ENCODE data around the gene PCTP. TPM values are rescaled to one million over a fixed set of nuclear protein-coding genes. Genes with fewer than 3 reads are reported as not detected.

PCTP gene
- total and polyA plus RNA-seq, 9 of the 15 experiments (the other 6 are each of a cell fraction or from before 2014, with no cell fraction given) = 10.9 to 62.3 (median 41.2) TPM

- TF ChIP-seq RAD21 (CRISPR knock-in tag; conservative IDR thresholded peaks at IDR 0.05 in 1 of 2, IDR thresholded peaks at IDR 0.05 in 1 of 2) (peak; percentile 86 to 90), CHD4 (IDR thresholded peaks at IDR 0.05; ENCODE audit: insufficient read depth, insufficient replicate concordance, low read depth, low read length, poor library complexity, severe bottlenecking) (no peak), FOXJ2 (tag; IDR thresholded peaks at IDR 0.05) (no peak), ETV1 (tag; conservative IDR thresholded peaks at IDR 0.05; ENCODE audit: low read depth) (no peak), SRSF3 (IDR thresholded peaks at IDR 0.05; ENCODE audit: insufficient read depth, low read length) (no peak), HDGF (IDR thresholded peaks at IDR 0.05) (no peak), XRCC5 (IDR thresholded peaks at IDR 0.05; ENCODE audit: low read depth, low read length) (no peak)
- TF ChIP-seq, protein P1, sequence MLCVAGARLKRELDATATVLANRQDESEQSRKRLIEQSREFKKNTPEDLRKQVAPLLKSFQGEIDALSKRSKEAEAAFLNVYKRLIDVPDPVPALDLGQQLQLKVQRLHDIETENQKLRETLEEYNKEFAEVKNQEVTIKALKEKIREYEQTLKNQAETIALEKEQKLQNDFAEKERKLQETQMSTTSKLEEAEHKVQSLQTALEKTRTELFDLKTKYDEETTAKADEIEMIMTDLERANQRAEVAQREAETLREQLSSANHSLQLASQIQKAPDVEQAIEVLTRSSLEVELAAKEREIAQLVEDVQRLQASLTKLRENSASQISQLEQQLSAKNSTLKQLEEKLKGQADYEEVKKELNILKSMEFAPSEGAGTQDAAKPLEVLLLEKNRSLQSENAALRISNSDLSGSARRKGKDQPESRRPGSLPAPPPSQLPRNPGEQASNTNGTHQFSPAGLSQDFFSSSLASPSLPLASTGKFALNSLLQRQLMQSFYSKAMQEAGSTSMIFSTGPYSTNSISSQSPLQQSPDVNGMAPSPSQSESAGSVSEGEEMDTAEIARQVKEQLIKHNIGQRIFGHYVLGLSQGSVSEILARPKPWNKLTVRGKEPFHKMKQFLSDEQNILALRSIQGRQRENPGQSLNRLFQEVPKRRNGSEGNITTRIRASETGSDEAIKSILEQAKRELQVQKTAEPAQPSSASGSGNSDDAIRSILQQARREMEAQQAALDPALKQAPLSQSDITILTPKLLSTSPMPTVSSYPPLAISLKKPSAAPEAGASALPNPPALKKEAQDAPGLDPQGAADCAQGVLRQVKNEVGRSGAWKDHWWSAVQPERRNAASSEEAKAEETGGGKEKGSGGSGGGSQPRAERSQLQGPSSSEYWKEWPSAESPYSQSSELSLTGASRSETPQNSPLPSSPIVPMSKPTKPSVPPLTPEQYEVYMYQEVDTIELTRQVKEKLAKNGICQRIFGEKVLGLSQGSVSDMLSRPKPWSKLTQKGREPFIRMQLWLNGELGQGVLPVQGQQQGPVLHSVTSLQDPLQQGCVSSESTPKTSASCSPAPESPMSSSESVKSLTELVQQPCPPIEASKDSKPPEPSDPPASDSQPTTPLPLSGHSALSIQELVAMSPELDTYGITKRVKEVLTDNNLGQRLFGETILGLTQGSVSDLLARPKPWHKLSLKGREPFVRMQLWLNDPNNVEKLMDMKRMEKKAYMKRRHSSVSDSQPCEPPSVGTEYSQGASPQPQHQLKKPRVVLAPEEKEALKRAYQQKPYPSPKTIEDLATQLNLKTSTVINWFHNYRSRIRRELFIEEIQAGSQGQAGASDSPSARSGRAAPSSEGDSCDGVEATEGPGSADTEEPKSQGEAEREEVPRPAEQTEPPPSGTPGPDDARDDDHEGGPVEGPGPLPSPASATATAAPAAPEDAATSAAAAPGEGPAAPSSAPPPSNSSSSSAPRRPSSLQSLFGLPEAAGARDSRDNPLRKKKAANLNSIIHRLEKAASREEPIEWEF (CRISPR knock-in tag; IDR thresholded peaks at IDR 0.05) = peak; percentile 50; the same call in 1 of the 2 replicates
- TF ChIP-seq, protein P2, sequence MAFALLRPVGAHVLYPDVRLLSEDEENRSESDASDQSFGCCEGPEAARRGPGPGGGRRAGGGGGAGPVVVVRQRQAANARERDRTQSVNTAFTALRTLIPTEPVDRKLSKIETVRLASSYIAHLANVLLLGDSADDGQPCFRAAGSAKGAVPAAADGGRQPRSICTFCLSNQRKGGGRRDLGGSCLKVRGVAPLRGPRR (CRISPR knock-in tag; IDR thresholded peaks at IDR 0.05) = no peak
- TF ChIP-seq, protein P3, sequence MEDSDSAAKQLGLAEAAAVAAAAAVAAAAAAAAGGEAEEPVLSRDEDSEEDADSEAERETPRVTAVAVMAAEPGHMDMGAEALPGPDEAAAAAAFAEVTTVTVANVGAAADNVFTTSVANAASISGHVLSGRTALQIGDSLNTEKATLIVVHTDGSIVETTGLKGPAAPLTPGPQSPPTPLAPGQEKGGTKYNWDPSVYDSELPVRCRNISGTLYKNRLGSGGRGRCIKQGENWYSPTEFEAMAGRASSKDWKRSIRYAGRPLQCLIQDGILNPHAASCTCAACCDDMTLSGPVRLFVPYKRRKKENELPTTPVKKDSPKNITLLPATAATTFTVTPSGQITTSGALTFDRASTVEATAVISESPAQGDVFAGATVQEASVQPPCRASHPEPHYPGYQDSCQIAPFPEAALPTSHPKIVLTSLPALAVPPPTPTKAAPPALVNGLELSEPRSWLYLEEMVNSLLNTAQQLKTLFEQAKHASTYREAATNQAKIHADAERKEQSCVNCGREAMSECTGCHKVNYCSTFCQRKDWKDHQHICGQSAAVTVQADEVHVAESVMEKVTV (CRISPR knock-in tag; IDR thresholded peaks at IDR 0.05) = peak; percentile 81
These were observed 19.5 kb downstream of the PCTP start (continued) for GRCh38 chr17:55770196-55770870.
